Kidney epithelial cell (primary cell): ENCODE measurements around the gene LIG1. TPM values are rescaled to one million over a fixed set of nuclear protein-coding genes. Genes with fewer than 3 reads are reported as not detected.

Experiments
- DNase-seq: peaks from one replicate; pipeline ENCODE4 v3.0.0-alpha.2; 2010; ENCODE audit warnings: low read depth
- H3K27me3 ChIP-seq: 2 replicates; pipeline ENCODE4 v1.6.0; 2011; ENCODE audit warnings: low read length; ENCODE audit not compliant: control insufficient read depth, insufficient read depth
- H3K36me3 ChIP-seq: 2 replicates; pipeline ENCODE4 v1.5.1; 2011; ENCODE audit warnings: low read length; ENCODE audit not compliant: control insufficient read depth, insufficient read depth
- H3K4me3 ChIP-seq: 2 replicates; pipeline ENCODE4 v1.5.1; 2011; ENCODE audit warnings: low read depth, mild to moderate bottlenecking, control low read depth, low read length
- CTCF ChIP-seq: IDR thresholded peaks from 2 replicates; pipeline ENCODE4 v1.5.1; 2011; ENCODE audit warnings: mild to moderate bottlenecking, moderate library complexity, low read length, control low read depth, inconsistent platforms; ENCODE audit not compliant: insufficient read depth, poor library complexity, severe bottlenecking
- total RNA-seq: library from RNA; depleted of rRNA; stranded (reverse); fragments of >200 nt; gene quantifications from 2 replicates; pipeline ENCODE4 v1.2.3, GENCODE V29; 2015

Gene LIG1
- total RNA-seq, 1 donor from 2014 or later, result 15.0 TPM

- no peak for DNase-seq
- no peaks in the 10 kb centered on the region for H3K27me3 ChIP-seq
- no peaks in the 10 kb centered on the region for H3K36me3 ChIP-seq
- H3K4me3 ChIP-seq, result no peak overlapping the region
- TF ChIP-seq CTCF, result no peak
Observed at GRCh38 chr19:48117515-48118130, 52.5 kb downstream of the LIG1 start.

GRCh38 chr19:48113190-48113917 is 56.8 kb downstream of the LIG1 start:
- Histone ChIP-seq H3K4me3 (no peak overlapping the region), H3K36me3 (no peaks in the 10 kb centered on the region), H3K27me3 (no peaks in the 10 kb centered on the region)
- TF ChIP-seq CTCF, result no peak
- DNase-seq, result no peak

GRCh38 chr19:48111280-48111679 is 58.9 kb downstream of the LIG1 start:
- TF ChIP-seq CTCF, result no peak
- no peaks in the 10 kb centered on the region for H3K27me3 ChIP-seq
- no peak overlapping the region for H3K4me3 ChIP-seq
- DNase-seq, result no peak
- no peaks in the 10 kb centered on the region for H3K36me3 ChIP-seq

GRCh38 chr19:48110350-48110966 is 59.7 kb downstream of the LIG1 start, which contains the start of gene PLA2G4C:
Gene PLA2G4C (minus strand): TSS chr19:48110817. CDS start chr19:48106529, 4,288 bp downstream.
- no peak for TF ChIP-seq CTCF

GRCh38 chr19:48108997-48109782 is 61.0 kb downstream of the LIG1 start:
- no peaks in the 10 kb centered on the region for H3K36me3 ChIP-seq
- H3K4me3 ChIP-seq, result no peak overlapping the region
- DNase-seq, result no peak
- no peak for TF ChIP-seq CTCF
- no peaks in the 10 kb centered on the region for H3K27me3 ChIP-seq

More at GRCh38 chr19:48110350-48110966, 59.7 kb downstream of the LIG1 start, which contains the start of gene PLA2G4C:
- Histone ChIP-seq H3K27me3 (no peaks in the 10 kb centered on the region), H3K4me3 (peak within 1 kb of the TSS; percentile 61), H3K36me3 (no peaks in the 10 kb centered on the region)
- peak; percentile 69 for DNase-seq
